ENCODE results near the gene ALKBH5.

Gene ALKBH5

DNA sequence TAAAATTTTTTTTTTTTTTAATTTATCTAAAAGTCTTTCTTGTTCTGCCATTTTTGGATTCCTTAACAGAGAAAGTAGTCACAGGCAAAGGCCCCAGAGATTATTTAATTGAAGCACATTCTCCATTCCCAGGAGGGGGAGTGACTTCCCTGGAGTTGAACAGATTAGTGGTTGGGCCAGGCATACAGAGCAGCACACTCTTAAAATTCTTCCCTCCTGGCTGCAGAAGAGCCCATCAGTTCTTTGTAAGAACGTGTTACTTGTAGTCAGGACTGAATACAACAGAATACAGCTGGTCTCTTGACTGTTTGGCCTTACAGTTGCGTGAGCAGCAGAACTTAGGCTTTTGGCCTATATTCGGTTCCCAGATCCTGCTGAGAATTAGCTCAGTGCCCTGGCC, 1.8 kb downstream of the ALKBH5 start:
- DNase-seq (ENCODE audit: low read depth), result peak; percentile 52
- peak overlapping the region; percentile 90 for H3K4me3 ChIP-seq (ENCODE audit: low read length)
- TF ChIP-seq, protein P1, sequence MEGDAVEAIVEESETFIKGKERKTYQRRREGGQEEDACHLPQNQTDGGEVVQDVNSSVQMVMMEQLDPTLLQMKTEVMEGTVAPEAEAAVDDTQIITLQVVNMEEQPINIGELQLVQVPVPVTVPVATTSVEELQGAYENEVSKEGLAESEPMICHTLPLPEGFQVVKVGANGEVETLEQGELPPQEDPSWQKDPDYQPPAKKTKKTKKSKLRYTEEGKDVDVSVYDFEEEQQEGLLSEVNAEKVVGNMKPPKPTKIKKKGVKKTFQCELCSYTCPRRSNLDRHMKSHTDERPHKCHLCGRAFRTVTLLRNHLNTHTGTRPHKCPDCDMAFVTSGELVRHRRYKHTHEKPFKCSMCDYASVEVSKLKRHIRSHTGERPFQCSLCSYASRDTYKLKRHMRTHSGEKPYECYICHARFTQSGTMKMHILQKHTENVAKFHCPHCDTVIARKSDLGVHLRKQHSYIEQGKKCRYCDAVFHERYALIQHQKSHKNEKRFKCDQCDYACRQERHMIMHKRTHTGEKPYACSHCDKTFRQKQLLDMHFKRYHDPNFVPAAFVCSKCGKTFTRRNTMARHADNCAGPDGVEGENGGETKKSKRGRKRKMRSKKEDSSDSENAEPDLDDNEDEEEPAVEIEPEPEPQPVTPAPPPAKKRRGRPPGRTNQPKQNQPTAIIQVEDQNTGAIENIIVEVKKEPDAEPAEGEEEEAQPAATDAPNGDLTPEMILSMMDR (conservative IDR thresholded peaks at IDR 0.05; ENCODE audit: low read length), result no peak

DNA sequence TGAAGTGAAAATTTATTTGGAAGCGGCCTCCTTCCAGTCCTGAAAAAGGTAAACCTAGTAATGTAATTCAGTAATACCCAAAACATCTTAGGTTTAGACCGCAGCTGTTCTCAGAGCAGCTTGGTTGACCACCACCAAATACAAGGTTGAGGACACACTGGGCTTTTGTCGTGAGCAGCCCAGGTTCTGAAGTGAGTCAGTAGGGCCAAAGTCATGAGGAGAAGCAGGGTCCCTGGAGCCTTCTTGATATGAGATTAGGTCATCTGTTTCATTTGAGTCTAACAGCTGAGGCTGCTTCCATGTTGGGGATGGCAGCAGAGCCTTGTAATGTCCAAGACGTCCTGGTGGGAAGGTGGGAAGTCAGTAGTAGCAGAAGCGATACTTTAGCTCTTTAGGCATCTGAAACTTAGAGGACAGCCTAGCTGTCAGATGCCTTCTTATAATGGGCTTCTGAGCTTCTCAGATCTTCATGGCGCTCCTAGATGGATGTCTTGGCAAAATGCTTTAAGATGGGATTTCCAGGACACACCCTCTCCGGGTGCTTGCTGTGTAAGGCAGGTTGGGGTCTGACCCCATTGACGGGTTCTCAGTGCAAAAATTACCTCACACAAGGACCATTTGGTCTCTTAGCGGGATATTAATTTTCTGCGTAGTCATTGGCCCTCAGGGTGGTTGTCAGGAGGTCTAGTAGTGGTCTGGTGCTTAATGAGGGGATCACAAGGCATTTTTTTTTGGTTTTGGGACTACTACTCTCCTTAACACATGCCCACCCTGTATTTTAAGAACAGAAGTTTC, 2.4 kb downstream of the ALKBH5 start:
- TF ChIP-seq, protein P1 (conservative IDR thresholded peaks at IDR 0.05; ENCODE audit: low read length), result no peak
- H3K4me3 ChIP-seq (ENCODE audit: low read length), result peak overlapping the region; percentile 90
- DNase-seq (ENCODE audit: low read depth), result no peak

DNA sequence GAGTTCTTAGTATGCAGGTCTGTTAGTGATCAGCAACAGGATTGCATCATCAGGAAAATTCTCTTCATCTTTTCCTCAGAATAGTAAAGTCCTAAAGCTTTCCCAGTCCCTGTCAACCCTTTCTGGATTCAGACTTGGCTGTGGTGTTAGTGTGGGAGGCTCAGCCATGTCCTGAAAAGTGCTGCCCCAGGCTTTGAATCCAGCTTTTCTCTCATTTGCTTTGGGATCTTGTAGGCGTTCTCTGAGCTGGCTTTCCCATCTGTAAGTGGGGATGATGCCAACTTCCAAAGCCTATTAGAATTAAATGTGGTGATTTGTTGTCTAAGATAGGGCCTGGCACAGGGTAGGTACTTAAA, 3.0 kb downstream of the ALKBH5 start:
- peak overlapping the region; percentile 90 for H3K4me3 ChIP-seq (ENCODE audit: low read length)
- TF ChIP-seq, protein P1 (conservative IDR thresholded peaks at IDR 0.05; ENCODE audit: low read length), result no peak
- peak; percentile 66 for DNase-seq (ENCODE audit: low read depth)

DNA sequence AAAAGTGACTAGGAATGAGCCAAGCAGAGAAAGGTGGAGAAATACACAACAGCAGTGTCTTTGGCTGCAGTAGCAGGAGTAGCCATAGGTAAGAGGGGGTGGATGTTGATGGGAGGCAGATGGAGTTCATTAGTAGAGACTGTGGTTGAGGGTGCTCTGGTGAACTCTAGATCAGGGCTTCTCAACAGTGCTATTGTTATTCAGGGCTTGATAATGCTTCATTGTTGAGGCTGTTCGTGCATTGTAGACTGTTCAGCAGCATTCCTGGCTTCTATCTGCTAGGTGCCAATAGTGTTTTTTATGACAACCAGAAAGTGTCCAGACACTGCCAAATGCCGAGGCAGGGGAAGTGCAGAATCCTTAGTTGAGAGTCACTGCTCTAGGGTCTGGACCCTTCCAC, 3.6 kb downstream of the ALKBH5 start:
- DNase-seq (ENCODE audit: low read depth), result peak; percentile 42
- H3K4me3 ChIP-seq (ENCODE audit: low read length), result peak overlapping the region; percentile 90
- TF ChIP-seq, protein P1 (conservative IDR thresholded peaks at IDR 0.05; ENCODE audit: low read length), result no peak

DNA sequence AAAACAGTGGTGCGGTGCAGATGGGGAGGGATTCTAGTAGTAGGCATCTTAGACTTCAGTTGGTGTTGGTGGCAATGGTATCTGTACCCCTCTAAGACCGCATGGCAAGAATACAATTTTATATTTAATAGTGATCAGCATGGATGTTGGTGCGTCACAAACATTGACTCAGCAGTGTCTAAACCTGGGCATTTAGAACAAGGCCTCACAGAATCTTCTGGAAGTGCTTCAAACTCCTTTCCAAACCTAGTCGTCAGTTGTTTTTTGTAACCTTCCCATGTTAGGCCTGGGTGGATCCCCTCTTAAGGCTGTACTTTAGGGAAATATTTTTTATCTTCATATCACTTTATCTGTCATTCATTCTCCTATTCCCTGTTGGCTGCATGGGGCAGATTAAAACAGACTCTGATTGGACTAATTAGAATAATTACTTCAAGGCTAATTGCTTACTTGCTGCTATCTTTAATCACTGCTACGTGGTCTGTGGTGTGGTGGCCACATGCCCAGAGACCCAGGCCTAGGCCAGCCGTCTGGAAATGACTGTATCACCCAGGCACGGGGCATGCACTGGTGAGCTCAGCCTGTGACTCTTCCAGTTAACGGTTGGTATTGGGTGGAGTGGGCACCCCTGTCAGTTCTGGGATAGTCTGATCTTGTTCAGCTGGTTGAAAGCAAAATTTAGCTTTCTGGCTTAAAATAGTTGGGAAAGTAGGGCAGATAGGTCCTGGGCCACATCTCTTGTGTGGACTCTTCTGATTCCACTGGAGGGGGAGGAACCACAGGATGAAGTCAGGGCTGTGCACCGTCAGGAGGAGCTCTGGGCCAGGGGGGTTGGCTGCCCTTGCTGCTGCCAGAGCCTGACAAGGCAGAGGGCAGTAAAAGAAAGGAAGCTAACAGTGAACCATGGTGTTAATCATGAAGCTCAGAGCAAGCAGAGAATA, 4.5 kb downstream of the ALKBH5 start:
- TF ChIP-seq, protein P1 (conservative IDR thresholded peaks at IDR 0.05; ENCODE audit: low read length), result no peak
- H3K4me3 ChIP-seq (ENCODE audit: low read length), result peak overlapping the region; percentile 90

DNA sequence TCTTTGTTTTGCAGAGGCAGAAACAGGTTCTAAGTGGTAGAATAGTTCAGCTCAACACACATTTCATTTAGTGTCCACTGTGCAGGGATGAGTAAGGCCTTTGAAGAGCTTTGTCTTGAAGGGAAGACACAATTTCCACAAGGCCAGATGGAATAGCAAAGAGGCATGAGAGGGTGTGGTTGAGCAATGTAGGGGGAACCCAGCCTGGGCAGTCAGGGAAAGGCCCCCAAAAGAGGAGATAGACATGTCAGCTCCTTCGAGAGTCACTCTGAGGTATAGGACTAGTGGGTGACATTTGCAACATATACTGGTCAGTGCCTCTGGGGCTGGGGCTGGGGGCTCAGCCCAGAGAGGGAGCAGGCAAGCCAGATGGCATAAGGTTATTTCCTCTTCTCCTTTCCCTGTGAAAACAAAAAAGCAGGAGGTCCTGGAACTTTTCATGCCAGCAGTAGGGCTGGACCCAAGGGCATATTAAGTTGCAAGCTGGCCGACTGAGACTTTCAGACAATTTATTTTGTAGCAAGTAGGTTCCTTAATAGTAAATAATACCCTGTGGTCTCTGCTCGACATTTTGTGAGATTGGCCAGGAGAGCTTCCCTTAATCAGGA, 7.1 kb downstream of the ALKBH5 start:
- TF ChIP-seq, protein P1 (conservative IDR thresholded peaks at IDR 0.05; ENCODE audit: low read length), result no peak
- no peak for DNase-seq (ENCODE audit: low read depth)
- H3K4me3 ChIP-seq (ENCODE audit: low read length), result no peak overlapping the region

More for the DNA sequence above, 4.5 kb downstream of the ALKBH5 start:
- DNase-seq (ENCODE audit: low read depth), result peak; percentile 58
